Measurements from ENCODE around the gene RIMKLA.
A peak's percentile ranks its signal among the peaks of the same experiment; 100 is the strongest.

RIMKLA gene

GRCh38 chr1:42462828-42463763 is 82.5 kb downstream of the RIMKLA start, which contains the start of gene CCDC30:
CCDC30 (plus strand) TSS chr1:42463286; CDS start chr1:42480552, 17,266 bp downstream.
- H3K9ac ChIP-seq (ENCODE audit: low read length) = peak within 1 kb of the TSS; percentile 79
- peak within 1 kb of the TSS; percentile 89 for H3K27ac ChIP-seq (ENCODE audit: low read length)

GRCh38 chr1:42463921-42464320 is 83.3 kb downstream of the RIMKLA start:
- Histone ChIP-seq H3K9me3 (ENCODE audit: control insufficient read depth, low read depth, low read length) (no peaks in the 10 kb centered on the region), H3K4me1 (ENCODE audit: control insufficient read depth, low read depth, low read length) (peaks cover 6% of the 10 kb centered on the region), H3K27ac (ENCODE audit: low read length) (no peak overlapping the region), H3K36me3 (ENCODE audit: control insufficient read depth, low read depth, low read length) (peaks cover 4% of the 10 kb centered on the region), H3K27me3 (ENCODE audit: control insufficient read depth, insufficient read depth, low read length) (peaks cover 7% of the 10 kb centered on the region), H3K4me3 (ENCODE audit: low read length) (peak overlapping the region; percentile 88), H3K9ac (ENCODE audit: low read length) (peak overlapping the region; percentile 63)

More at GRCh38 chr1:42462828-42463763, 82.5 kb downstream of the RIMKLA start, which contains the start of gene CCDC30:
- Histone ChIP-seq H3K9me3 (ENCODE audit: control insufficient read depth, low read depth, low read length) (no peaks in the 10 kb centered on the region), H3K4me3 (ENCODE audit: low read length) (peak within 1 kb of the TSS; percentile 88), H3K36me3 (ENCODE audit: control insufficient read depth, low read depth, low read length) (peaks cover 10% of the 10 kb centered on the region), H3K4me1 (ENCODE audit: control insufficient read depth, low read depth, low read length) (peaks cover 6% of the 10 kb centered on the region), H3K27me3 (ENCODE audit: control insufficient read depth, insufficient read depth, low read length) (peaks cover 7% of the 10 kb centered on the region)

GRCh38 chr1:42466030-42466429 is 85.4 kb downstream of the RIMKLA start:
- H3K9me3 ChIP-seq (ENCODE audit: control insufficient read depth, low read depth, low read length) = no peaks in the 10 kb centered on the region
- H3K36me3 ChIP-seq (ENCODE audit: control insufficient read depth, low read depth, low read length) = no peaks in the 10 kb centered on the region
- H3K27ac ChIP-seq (ENCODE audit: low read length) = no peak overlapping the region
- H3K27me3 ChIP-seq (ENCODE audit: control insufficient read depth, insufficient read depth, low read length) = peaks cover 7% of the 10 kb centered on the region
- H3K9ac ChIP-seq (ENCODE audit: low read length) = no peak overlapping the region
- peaks cover 6% of the 10 kb centered on the region for H3K4me1 ChIP-seq (ENCODE audit: control insufficient read depth, low read depth, low read length)
- no peak overlapping the region for H3K4me3 ChIP-seq (ENCODE audit: low read length)

- no peak overlapping the region for H3K27ac ChIP-seq (ENCODE audit: low read length)
- no peaks in the 10 kb centered on the region for H3K4me1 ChIP-seq (ENCODE audit: control insufficient read depth, low read depth, low read length)
- no peak overlapping the region for H3K4me3 ChIP-seq (ENCODE audit: low read length)
- H3K27me3 ChIP-seq (ENCODE audit: control insufficient read depth, insufficient read depth, low read length) = no peaks in the 10 kb centered on the region
- H3K9ac ChIP-seq (ENCODE audit: low read length) = no peak overlapping the region
- H3K36me3 ChIP-seq (ENCODE audit: control insufficient read depth, low read depth, low read length) = no peaks in the 10 kb centered on the region
- H3K9me3 ChIP-seq (ENCODE audit: control insufficient read depth, low read depth, low read length) = no peaks in the 10 kb centered on the region
These were observed 89.1 kb downstream of the RIMKLA start for GRCh38 chr1:42469727-42470126.
